NCI-H2107 treated with DMSO at 0.1 percent for 48 hours (cell line): ENCODE results near the gene FERMT3.

Source experiments
- DNase-seq: peaks from one replicate; lab custom pipeline; 2025; ENCODE audit not compliant: unreplicated experiment; lab: John Stamatoyannopoulos, UW

The FERMT3 gene

DNA sequence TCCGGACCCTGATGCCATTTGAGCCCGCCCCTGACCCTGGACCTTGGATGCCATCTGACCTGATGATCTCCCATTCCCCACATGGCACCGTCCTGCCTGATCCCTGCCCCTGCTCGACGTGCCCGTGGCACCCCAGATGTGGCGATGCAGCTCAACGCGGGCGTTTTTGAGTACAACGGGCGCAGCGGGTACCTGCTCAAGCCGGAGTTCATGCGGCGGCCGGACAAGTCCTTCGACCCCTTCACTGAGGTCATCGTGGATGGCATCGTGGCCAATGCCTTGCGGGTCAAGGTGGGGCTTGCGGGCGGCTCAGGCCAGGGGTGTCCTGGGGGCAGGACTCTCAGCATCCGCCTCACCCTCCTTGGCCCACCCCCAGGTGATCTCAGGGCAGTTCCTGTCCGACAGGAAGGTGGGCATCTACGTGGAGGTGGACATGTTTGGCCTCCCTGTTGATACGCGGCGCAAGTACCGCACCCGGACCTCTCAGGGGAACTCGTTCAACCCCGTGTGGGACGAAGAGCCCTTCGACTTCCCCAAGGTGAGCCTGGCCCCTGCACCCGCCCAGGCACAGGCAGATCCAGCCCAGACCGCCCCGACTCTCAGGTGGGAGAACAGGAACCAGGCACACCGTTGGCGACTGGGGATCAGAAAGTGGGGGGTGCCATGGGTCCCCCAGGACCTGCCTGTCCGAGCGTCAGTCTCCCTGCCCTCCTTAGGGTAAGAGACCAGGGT lies 55.9 kb downstream of the FERMT3 start:
- no peak for DNase-seq

DNA sequence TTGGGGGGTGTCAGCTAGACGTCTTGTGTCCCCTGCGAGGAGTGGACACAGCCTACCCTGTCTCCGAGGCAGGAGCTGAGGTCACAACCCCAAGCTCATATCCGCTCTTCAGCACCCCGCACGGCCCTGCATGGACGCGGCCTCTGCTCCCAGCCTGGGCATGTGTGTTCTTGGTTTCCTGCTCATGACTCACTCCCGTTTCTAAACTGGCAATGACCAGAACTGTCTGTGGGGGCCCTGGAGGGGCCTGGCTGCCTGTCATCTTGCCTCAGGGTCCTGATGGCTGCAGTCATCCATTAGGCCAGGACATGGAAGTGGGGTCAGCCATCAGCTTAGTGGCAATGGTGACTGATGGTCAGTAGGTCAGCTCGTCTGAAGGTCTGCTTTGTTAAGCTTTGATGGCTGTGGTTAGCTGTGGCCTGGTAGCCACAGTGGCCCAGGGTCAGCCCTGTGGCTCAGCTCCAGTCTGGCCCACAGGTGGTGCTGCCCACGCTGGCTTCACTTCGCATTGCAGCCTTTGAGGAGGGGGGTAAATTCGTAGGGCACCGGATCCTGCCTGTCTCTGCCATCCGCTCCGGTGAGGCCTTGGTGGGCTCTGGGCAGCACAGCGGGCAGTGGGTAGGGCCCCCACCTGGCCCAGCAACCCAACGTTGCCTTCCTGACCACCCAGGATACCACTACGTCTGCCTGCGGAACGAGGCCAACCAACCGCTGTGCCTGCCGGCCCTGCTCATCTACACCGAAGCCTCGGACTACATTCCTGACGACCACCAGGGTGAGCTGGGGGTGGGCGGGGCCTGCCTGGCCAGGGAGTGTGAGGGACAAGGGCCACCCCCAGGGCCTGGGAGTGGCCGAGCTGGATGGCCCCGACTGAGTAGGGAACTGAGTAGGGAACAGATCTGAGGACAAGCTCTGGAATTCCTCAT lies 56.8 kb downstream of the FERMT3 start:
- no peak for DNase-seq

DNA sequence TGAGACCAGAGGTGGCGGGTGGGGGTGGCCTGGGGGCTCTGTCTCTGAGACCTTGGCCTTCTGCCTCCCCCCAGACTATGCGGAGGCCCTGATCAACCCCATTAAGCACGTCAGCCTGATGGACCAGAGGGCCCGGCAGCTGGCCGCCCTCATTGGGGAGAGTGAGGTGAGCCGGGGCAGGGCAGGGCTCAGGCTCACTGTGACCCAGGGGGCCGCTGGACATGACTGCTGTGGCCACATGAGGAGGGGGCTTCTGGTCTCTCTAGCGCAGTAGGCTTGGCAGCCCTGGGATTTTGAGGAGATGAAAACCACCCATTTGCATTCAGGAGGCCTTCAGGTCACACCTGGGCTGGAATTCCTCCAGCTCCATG lies 57.4 kb downstream of the FERMT3 start:
- DNase-seq = no peak

DNA sequence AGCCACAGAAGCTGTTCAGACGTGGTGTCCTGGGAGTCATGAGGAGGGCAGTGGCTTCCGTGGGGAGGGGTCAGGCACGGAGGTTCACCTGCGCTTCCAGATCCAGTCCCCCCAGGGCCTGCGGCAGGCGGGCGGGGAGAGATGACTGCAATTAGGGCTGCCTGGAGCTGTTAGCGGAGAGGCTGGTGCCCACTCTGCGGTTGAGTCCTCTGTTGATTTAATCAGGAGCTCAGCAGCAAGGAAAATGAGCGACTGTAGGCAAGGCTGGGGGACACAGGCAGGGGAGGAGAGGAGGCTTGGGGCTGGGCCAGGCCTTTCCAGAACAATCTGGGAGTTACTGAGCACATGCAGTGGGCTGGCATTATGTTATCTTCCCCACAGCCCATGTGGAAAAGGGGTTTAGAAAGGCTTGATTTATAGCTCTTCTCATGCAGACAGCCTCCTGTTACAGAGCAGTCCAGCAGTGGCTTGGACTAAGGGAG lies 57.9 kb downstream of the FERMT3 start:
- DNase-seq = peak; percentile 51

DNA sequence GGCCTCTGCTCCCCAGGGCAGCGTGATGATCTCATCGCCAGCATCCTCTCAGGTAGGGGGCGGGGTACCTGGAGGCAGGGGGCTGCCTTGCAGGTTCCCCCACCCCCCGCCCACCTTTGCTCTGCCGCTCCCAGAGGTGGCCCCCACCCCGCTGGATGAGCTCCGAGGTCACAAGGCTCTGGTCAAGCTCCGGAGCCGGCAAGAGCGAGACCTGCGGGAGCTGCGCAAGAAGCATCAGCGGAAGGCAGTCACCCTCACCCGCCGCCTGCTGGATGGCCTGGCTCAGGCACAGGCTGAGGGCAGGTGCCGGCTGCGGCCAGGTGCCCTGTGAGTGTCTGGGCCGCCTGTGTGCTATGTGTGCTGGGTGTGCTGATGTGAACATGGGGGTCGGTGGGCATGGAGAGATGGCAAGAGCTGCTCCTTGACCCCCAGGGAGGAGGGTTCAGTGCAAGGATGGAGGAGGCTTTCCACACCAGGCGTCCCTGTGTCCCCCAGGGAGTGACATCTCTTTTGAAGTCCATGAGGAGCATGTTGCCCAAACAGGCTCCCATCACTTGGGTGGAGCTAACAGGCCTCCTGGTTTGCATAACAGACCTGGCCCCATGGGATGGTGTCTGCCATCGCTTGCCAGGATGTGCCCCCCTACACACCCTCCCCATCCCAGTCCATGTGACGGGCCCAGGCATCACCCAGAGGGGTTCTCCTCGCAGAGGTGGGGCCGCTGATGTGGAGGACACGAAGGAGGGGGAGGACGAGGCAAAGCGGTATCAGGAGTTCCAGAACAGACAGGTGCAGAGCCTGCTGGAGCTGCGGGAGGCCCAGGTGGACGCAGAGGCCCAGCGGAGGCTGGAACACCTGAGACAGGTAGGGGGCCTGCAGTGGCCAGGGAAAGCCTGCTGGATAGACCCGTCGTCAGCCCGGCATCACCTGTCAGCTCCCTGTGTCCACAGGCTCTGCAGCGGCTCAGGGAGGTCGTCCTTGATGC lies 58.9 kb downstream of the FERMT3 start:
- DNase-seq = no peak

DNA sequence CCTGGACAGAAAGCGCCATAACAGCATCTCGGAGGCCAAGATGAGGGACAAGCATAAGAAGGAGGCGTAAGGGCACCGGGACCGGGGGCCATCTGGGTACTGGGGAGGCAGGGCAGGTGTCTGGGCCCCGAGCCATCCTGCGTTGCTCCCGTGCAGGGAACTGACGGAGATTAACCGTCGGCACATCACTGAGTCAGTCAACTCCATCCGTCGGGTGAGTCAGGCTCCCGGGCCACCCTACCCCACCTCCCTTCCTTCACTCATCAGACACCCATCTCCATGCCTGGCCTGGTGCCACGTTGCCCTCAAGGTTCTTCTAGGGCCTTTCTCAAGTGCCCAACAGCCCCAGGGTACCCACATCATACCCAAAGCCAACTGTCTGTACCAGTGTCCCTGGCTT lies 59.8 kb downstream of the FERMT3 start:
- no peak for DNase-seq

DNA sequence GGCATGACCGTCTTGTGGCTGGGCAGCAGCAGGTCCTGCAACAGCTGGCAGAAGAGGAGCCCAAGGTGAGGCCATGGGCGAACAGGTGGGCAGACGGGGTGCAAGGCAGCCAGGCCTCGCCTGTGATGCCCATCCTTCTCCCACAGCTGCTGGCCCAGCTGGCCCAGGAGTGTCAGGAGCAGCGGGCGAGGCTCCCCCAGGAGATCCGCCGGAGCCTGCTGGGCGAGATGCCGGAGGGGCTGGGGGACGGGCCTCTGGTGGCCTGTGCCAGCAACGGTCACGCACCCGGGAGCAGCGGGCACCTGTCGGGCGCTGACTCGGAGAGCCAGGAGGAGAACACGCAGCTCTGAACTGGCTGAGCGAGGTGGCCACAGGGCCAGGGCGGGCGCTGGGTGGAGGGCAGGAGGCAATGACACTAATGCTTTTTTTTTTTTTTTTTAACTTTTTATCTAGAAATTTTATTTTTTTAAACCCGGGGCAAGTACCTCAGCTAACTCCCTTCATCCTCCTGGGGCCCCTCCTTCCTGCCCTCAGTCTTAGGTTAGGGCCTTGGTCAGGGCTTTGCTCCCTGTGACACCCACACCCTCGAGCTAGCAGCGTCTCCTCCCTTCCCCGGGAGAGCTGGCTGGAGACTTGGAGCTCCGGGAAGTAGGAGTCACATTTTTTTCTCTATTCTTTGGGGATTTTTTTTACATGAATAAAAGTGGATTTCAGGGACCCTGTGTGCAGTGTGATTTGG lies 60.9 kb downstream of the FERMT3 start:
- no peak for DNase-seq

DNA sequence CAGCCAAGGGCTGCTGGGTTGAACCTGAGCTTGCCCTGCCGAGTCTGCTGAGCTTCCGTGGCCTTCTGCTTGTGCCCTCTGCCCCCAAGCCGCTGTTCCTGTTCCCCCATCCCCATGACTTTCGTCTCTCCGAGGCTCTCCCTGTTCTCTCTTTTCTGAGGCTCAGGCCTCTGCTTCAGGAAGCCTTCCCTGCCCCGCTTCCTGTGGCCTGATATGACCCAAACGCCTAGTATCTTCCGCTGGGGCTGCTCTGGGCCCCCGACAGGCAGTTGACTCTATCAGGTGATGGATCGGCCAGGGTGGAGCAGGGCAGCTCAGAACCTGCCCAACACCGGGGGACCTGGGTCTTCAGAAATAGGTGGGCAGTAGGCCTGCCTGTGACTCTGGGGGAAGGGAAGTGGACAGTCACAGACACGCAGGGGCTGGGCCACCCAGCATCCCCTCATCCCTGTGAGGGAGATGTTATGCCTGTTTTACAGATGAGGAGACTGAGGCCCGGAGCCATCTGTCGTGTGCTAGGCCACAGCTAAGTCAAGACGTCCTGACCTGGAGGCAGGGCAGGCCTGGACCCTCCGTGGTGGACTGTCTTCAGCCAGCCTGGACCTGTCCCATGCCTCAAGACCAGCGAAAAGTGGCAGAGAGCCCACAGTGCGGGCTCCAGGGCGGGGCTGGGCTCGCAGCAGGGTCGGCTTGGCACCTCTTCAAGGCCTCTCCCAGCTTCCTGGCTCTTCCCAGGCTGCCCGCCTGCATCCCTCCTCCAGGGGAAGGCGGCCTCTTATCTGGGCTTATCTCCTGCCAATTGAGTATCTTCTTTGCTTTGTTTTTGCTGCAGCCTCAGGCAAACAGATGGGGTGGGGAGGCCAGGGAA lies 61.7 kb downstream of the FERMT3 start:
- no peak for DNase-seq

DNA sequence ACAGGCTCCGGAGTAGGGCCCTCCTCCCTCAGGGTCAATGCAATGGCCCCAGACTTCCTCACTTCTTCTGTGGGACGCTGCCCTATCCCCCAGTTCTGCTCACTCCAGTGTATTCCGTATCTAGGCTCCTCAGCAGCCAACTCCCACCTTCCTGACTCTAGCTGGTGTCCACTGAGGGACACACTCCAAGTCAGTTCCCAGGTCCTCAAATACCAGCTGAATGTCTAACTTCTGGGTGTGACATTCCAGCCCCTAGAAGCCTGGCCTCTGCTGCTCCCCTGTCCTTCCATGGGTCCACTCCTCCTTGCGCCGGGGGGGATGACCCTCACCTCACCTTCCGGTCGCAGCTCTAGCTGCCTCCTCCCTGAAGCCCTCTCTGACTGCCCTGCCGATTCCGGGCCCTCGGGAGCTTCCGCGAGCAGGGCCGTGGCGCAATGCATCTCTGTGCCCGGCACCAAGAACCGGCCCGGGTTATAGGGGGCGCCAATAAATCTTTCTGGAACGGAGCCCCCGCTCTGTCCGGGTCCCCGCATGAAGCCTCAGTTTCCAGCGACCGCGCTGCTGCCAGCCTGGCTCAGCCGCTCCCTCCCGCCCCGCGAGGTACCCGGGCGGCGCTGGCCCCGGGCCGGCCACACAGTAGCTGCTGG lies 62.5 kb downstream of the FERMT3 start:
- DNase-seq = no peak

DNA sequence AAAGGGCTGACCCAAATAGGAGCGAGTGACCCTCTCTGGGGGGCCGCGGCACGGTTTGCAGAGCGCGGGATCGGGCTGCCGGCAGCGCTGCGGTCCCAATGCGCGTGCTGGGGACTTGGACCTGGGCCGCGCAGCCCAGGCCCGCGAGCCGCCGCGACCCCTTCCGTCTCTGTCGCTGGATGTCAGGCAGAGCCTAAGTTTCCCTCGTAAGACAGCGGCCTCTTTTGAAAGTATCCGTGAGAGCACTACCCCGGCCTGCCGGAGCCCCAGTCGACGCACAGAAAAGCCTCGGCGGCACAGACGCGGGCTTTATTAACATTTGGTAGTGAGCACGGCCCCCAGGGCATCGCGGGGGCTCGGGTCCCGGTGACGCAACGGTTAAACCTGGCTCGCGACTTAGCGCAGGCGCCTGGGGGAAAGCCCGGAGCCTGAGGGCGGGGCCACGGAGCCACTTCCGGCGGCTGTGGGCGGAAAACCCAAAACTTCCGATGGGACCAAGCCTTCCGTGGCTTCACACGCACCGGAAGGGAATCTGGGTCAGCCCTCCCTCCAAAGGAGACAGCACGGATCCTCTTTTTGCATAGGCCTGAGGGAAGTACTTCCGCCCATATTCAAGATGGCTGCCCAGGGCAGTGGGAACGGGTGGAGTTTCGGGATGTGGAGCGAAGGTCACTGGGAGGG lies 63.2 kb downstream of the FERMT3 start:
- peak; percentile 97 for DNase-seq
